Measurements from ENCODE around the gene OST4. TPM values are rescaled to one million over a fixed set of nuclear protein-coding genes. Genes with fewer than 3 reads are reported as not detected.

Gene OST4
- total RNA-seq, 1 donor from 2014 or later, result 215 TPM

DNA sequence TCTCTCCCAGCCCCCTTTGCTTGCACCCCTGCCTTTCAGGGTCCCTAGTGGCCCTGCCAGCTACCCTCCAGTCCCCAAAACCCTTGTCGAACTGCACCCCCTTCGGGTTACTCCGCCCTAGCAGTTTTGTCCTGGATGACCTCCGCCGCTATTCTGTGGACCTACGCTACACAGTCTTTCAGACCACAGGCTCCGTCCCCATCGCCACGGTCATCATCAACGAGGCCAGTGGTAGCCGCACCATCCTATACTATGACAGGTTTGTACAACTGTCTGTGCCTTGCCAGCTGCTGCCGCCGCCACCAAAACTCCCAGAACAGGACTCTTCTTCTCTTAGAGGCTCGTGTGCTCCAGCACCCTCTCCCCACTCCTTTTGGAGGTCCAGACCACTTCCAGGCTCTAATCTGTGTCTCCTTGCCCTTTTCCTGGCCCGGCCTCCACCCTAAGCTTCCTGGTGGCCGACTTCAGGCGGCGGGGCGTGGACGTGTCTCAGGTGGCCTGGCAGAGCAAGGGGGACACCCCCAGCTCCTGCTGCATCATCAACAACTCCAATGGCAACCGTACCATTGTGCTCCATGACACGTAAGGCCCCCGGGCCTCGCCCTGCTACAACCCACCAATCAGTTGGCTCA is 23.0 kb upstream of the OST4 start:
- Mint-ChIP-seq H3K27me3 (ENCODE audit: unreplicated experiment) (peaks cover 6% of the 10 kb centered on the region), H3K36me3 (ENCODE audit: unreplicated experiment) (no peaks in the 10 kb centered on the region), H3K4me1 (ENCODE audit: low read depth, unreplicated experiment) (peaks cover 7% of the 10 kb centered on the region), H3K9me3 (ENCODE audit: unreplicated experiment) (peaks cover 3% of the 10 kb centered on the region), H3K4me3 (ENCODE audit: unreplicated experiment) (no peak overlapping the region), H3K27ac (ENCODE audit: unreplicated experiment) (no peak overlapping the region)
- TF ChIP-seq, protein P1, sequence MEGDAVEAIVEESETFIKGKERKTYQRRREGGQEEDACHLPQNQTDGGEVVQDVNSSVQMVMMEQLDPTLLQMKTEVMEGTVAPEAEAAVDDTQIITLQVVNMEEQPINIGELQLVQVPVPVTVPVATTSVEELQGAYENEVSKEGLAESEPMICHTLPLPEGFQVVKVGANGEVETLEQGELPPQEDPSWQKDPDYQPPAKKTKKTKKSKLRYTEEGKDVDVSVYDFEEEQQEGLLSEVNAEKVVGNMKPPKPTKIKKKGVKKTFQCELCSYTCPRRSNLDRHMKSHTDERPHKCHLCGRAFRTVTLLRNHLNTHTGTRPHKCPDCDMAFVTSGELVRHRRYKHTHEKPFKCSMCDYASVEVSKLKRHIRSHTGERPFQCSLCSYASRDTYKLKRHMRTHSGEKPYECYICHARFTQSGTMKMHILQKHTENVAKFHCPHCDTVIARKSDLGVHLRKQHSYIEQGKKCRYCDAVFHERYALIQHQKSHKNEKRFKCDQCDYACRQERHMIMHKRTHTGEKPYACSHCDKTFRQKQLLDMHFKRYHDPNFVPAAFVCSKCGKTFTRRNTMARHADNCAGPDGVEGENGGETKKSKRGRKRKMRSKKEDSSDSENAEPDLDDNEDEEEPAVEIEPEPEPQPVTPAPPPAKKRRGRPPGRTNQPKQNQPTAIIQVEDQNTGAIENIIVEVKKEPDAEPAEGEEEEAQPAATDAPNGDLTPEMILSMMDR (IDR thresholded peaks at IDR 0.05; ENCODE audit: partially characterized antibody, unreplicated experiment), result no peak
- no peak for DNase-seq

GRCh38 chr2:27093430-27094352 is 22.2 kb upstream of the OST4 start:
- Mint-ChIP-seq H3K9me3 (ENCODE audit: unreplicated experiment) (peaks cover 2% of the 10 kb centered on the region), H3K36me3 (ENCODE audit: unreplicated experiment) (no peaks in the 10 kb centered on the region), H3K4me3 (ENCODE audit: unreplicated experiment) (no peak overlapping the region), H3K27me3 (ENCODE audit: unreplicated experiment) (peaks cover 3% of the 10 kb centered on the region), H3K4me1 (ENCODE audit: low read depth, unreplicated experiment) (peaks cover 4% of the 10 kb centered on the region), H3K27ac (ENCODE audit: unreplicated experiment) (no peak overlapping the region)
- TF ChIP-seq, protein P1 (IDR thresholded peaks at IDR 0.05; ENCODE audit: partially characterized antibody, unreplicated experiment), result no peak
- DNase-seq, result no peak

GRCh38 chr2:27092696-27093429 is 21.4 kb upstream of the OST4 start:
- no peak for DNase-seq
- peaks cover 4% of the 10 kb centered on the region for H3K4me1 Mint-ChIP-seq (ENCODE audit: low read depth, unreplicated experiment)
- H3K9me3 Mint-ChIP-seq (ENCODE audit: unreplicated experiment), result peaks cover 2% of the 10 kb centered on the region
- H3K4me3 Mint-ChIP-seq (ENCODE audit: unreplicated experiment), result no peak overlapping the region
- peaks cover 3% of the 10 kb centered on the region for H3K27me3 Mint-ChIP-seq (ENCODE audit: unreplicated experiment)
- H3K36me3 Mint-ChIP-seq (ENCODE audit: unreplicated experiment), result no peaks in the 10 kb centered on the region
- TF ChIP-seq, protein P1 (IDR thresholded peaks at IDR 0.05; ENCODE audit: partially characterized antibody, unreplicated experiment), result no peak
- no peak overlapping the region for H3K27ac Mint-ChIP-seq (ENCODE audit: unreplicated experiment)

GRCh38 chr2:27091746-27092695 is 20.6 kb upstream of the OST4 start:
- H3K36me3 Mint-ChIP-seq (ENCODE audit: unreplicated experiment), result no peaks in the 10 kb centered on the region
- peak overlapping the region; percentile 12 for H3K4me3 Mint-ChIP-seq (ENCODE audit: unreplicated experiment)
- DNase-seq, result no peak
- peaks cover 3% of the 10 kb centered on the region for H3K27me3 Mint-ChIP-seq (ENCODE audit: unreplicated experiment)
- H3K27ac Mint-ChIP-seq (ENCODE audit: unreplicated experiment), result peak overlapping the region; percentile 19
- peaks cover 2% of the 10 kb centered on the region for H3K9me3 Mint-ChIP-seq (ENCODE audit: unreplicated experiment)
- TF ChIP-seq, protein P1 (IDR thresholded peaks at IDR 0.05; ENCODE audit: partially characterized antibody, unreplicated experiment), result no peak
- H3K4me1 Mint-ChIP-seq (ENCODE audit: low read depth, unreplicated experiment), result peaks cover 4% of the 10 kb centered on the region
